LNCaP clone FGC (cell line): ENCODE data around the gene ARHGAP15.
"Not testable (repeated sequence)": the region's sequence is repeated elsewhere in the genome, so short reads cannot be mapped to it uniquely, and the experiment has no call there.

Experiments used
- DNase-seq: peaks from one replicate; pipeline ENCODE4 v3.0.0-alpha.2; 2011; ENCODE audit warnings: low read depth
- H3K4me3 ChIP-seq: 2 replicates; pipeline ENCODE4 v1.5.1; 2011; ENCODE audit warnings: mild to moderate bottlenecking, low read depth, low read length, control low read depth
- TF ChIP-seq, protein P1 (sequence below): IDR thresholded peaks from 2 replicates; pipeline ENCODE4 v1.5.1; 2012; ENCODE audit warnings: mild to moderate bottlenecking; ENCODE audit not compliant: control insufficient read depth, insufficient read depth; ENCODE audit errors: extremely low read depth

ARHGAP15 gene

DNA sequence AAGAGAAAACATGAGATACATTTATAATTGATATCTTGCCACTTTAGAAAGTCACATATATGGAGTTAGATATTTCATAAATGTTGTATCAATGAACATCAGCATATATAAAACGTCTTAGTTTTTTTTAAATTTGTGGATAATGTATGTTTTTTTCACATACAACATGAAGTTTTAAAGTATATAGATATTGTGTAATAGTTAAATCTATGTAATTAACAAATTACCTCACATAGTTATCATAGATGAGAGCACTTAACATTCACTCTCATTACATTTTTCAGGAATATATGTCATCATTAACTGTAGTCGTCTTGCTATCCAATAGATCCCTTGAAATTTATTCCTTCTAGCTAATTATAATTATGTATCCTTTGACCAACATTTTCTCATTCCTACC is 406.6 kb downstream of the ARHGAP15 start:
- no peak overlapping the region for H3K4me3 ChIP-seq
- TF ChIP-seq, protein P1, sequence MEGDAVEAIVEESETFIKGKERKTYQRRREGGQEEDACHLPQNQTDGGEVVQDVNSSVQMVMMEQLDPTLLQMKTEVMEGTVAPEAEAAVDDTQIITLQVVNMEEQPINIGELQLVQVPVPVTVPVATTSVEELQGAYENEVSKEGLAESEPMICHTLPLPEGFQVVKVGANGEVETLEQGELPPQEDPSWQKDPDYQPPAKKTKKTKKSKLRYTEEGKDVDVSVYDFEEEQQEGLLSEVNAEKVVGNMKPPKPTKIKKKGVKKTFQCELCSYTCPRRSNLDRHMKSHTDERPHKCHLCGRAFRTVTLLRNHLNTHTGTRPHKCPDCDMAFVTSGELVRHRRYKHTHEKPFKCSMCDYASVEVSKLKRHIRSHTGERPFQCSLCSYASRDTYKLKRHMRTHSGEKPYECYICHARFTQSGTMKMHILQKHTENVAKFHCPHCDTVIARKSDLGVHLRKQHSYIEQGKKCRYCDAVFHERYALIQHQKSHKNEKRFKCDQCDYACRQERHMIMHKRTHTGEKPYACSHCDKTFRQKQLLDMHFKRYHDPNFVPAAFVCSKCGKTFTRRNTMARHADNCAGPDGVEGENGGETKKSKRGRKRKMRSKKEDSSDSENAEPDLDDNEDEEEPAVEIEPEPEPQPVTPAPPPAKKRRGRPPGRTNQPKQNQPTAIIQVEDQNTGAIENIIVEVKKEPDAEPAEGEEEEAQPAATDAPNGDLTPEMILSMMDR, result no peak
- no peak for DNase-seq

DNA sequence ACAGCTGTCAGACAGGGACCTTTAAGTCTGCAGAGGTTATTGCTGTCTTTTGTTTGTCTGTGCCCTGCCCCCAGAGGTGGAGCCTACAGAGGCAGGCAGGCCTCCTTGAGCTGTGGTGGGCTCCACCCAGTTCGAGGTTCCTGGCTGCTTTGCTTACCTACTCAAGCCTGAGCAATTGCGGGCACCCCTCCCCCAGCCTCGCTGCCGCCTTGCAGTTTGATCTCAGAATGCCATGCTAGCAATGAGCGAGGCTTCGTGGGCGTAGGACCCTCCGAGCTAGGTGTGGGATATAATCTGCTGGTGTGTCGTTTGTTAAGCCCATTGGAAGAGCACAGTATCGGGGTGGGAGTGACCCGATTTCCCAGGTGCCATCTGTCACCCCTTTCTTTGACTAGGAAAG is 412.7 kb downstream of the ARHGAP15 start:
- not testable (repeated sequence) for DNase-seq

DNA sequence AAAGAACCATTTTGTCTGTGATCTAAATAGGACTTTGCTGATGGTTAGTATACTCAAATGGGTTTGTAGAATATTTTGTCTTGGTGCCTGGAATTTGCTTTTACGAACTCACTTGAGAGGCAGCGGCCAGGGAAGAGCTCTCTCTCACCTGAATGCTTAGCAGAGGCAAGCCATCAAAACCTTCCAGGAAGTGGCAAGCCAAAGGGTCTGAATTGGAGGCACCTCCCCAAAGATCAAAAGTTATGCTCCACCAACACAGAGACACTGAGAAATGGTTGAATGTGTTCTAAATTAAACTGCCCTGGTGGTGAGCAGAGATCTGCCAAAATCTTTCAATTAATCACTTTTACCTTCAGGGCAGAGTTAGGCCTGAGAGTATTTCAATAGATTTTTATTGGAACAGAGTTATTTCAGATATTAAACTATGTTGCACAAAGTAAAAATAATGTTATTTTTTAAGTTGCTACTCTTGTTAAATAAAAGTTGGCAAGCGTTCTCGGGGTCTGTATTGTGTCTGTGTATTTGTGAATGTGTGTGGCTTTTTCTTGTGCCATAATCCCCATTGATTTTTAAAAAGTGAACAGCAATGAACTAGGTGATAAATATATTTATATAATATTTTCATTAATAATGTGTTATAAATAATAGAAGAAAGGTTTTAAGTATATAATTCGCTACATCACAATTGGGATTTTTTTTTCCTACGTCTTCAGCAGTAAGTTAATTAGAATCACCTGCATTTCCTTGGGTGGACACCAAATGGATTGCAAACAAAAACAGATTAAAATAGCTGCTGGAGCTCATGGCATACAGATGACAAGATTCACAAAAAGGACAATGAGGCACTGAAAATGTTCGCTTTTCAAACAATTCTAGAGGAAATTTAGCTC is 416.1 kb downstream of the ARHGAP15 start:
- H3K4me3 ChIP-seq, result no peak overlapping the region
- no peak for DNase-seq
- TF ChIP-seq, protein P1, result no peak

More for the DNA sequence above, 412.7 kb downstream of the ARHGAP15 start:
- H3K4me3 ChIP-seq, result not testable (repeated sequence)

DNA sequence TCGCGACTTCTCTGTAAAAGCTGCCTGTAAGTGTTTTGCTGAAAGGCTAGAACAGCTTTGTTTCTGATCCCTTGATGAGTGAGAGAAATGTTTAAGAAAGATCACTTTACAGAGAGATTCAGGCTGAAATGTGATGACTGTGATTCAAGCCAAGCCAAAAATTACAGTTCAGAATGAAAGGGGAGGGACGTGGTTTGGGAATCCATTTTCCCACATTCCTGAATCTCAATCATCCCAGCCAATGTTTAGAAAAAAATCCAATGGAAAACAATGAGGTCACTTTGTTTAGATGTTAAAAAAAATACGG is 416.7 kb downstream of the ARHGAP15 start:
- TF ChIP-seq, protein P1, result no peak
- H3K4me3 ChIP-seq, result no peak overlapping the region
- no peak for DNase-seq

DNA sequence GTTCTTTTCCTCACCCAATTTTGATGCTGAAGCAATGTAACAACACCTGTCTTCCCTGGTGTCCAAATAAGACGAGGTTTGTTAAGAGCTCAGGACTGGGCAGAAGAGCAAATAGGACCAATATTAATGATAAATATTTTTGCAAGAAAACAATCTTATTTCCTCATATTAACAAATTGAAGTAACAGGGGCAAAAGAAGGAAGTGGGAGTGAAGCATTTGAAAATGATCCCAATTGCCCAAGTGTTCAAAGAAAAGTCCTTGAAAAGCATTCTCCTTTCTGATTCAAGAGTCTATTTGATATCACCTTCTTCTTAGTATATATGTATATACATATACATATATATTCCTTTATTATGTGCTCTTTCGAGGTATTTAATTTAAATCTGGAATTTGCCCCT is 418.8 kb downstream of the ARHGAP15 start:
- no peak for DNase-seq
- no peak overlapping the region for H3K4me3 ChIP-seq
- TF ChIP-seq, protein P1, result no peak

DNA sequence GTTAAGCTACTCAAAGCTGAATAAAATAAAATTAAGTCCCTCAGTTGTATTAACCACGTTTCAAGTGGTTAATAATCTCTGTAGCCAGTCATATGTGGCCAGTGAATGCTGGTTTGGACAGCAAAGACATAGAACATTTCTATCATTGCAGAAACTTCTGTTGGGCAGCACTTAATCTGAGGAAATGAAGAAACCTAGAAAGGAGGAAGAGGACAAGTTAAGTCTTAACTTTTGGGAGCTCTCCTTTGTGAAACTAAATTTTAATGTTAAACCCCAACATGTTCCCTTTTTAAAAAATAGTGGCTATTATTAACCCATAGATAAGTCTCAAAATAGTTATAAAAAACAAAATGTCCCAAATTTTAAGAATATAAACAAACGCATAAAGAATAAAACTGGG is 421.3 kb downstream of the ARHGAP15 start:
- TF ChIP-seq, protein P1, result no peak
- DNase-seq, result no peak
- H3K4me3 ChIP-seq, result no peak overlapping the region

DNA sequence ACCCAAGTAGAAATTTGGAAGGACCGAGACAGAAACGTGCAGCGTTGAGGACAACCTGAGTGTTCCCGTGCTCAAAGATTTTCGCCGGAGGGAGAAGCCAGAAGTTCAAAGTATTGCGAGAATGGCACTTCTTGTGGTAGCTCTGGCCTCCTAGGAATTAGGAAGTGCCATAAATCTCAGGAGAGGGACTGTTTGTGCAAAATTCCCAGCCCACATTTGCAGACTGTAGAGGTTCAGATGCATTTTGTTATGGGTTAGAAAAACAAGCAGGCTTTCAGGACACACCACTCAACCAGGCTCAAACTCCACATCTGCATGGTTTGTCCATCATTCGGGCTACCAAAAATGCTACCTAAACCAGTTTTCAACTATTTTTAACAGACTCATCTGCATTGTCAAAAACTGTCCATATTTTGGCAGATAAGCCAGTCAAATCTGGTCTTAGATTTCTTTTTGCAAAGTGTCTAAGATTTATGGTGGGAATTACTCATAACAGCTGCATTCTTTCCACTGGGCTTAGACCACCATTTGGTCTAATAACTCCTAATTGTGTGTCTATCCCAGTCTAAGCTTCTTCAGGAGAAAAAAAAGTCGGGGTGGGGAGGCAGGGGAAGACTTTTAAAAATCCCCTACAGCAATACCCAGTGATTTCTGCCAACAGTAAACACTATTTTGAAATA is 422.9 kb downstream of the ARHGAP15 start:
- TF ChIP-seq, protein P1, result no peak
- H3K4me3 ChIP-seq, result no peak overlapping the region
- DNase-seq, result no peak
